Stomach (tissue), 9 donors: ENCODE data around the gene SHANK1. TPM values are rescaled to one million over a fixed set of nuclear protein-coding genes. Genes with fewer than 3 reads are reported as not detected.
A peak's percentile ranks its signal among the peaks of the same experiment; 100 is the strongest.

Source experiments
- DNase-seq, 2 donors: peaks; one replicate each; pipeline versions ENCODE4 v3.0.0 to v3.0.0-alpha.2; 2013 to 2019
- H3K27ac ChIP-seq, 5 donors: fragments of 200-600 bp in 4 of 5; sonication (generic) in 4 of 5; one replicate each; pipeline ENCODE4 v1.5.1; 2013 to 2019; ENCODE audit warnings: mild to moderate bottlenecking in 1 of 5, moderate library complexity in 1 of 5
- H3K27me3 ChIP-seq, 3 donors: fragments of 200-600 bp; sonication (generic); one replicate each; pipeline ENCODE4 v1.5.1; 2017 to 2019; ENCODE audit warnings: mixed run types in 1 of 3
- H3K36me3 ChIP-seq, 4 donors: fragments of 200-600 bp; sonication (generic); 1 replicate in 3 of 4; 2 replicates in 1 of 4; pipeline ENCODE4 v1.5.1; 2016 to 2019
- H3K4me1 ChIP-seq, 4 donors: fragments of 200-600 bp; sonication (generic); one replicate each; pipeline ENCODE4 v1.5.1; 2016 to 2019
- H3K4me3 ChIP-seq, 4 donors: fragments of 200-600 bp; sonication (generic) in 3 of 4; one replicate each; pipeline ENCODE4 v1.5.1; 2016 to 2019; ENCODE audit warnings: mild to moderate bottlenecking in 1 of 4
- H3K9me3 ChIP-seq, 4 donors: fragments of 200-600 bp; sonication (generic); one replicate each; pipeline ENCODE4 v1.5.1; 2016 to 2019
- CTCF ChIP-seq, 7 experiments: fragments of 450-650 bp in 4 of 7; fragments of 200-600 bp in 3 of 7; sonication (generic) in 3 of 7; IDR thresholded peaks; one replicate each; pipeline ENCODE4 v1.5.1; 2016 to 2019; ENCODE audit warnings: antibody characterized with exemption in 7 of 7, control low read depth in 2 of 7, mild to moderate bottlenecking in 1 of 7
- EP300 ChIP-seq: sonication (generic); formaldehyde crosslinking; IDR thresholded peaks from one replicate; pipeline ENCODE4 v1.6.1; 2017; ENCODE audit warnings: antibody characterized with exemption
- POLR2A ChIP-seq, 4 donors: fragments of 450-650 bp; IDR thresholded peaks; one replicate each; pipeline ENCODE4 v1.6.1; 2016; ENCODE audit warnings: antibody characterized with exemption in 4 of 4, control low read depth in 2 of 4, mild to moderate bottlenecking in 1 of 4, moderate library complexity in 1 of 4
- POLR2AphosphoS5 ChIP-seq, 3 donors: sonication (generic); formaldehyde crosslinking; IDR thresholded peaks; one replicate each; pipeline ENCODE4 v1.6.1; 2016; ENCODE audit warnings: antibody characterized with exemption in 3 of 3
- WGBS, 5 donors: extraction: QIAGEN DNeasy Blood & Tissue Kit in 3 of 5; methylation state at CpG; one replicate each; pipeline versions ENCODE4 v1.1.5 to v1.1.7; 2013 to 2018; 5-methylcytosine and 5-hydroxymethylcytosine counted together
- intact Hi-C: fragments of 100-400 bp; cut with DNase I; formaldehyde crosslinking; loops from one replicate; pipeline ENCODE4 v1.15.1; 2023; ENCODE audit warnings: low total_unique reads
- polyA plus RNA-seq, 3 donors: library from polyadenylated mRNA; stranded (reverse); fragments of 200-250 nt; gene quantifications; one replicate each; pipeline ENCODE4 v1.2.3, GENCODE V29; 2013
- total RNA-seq, 5 donors: library from RNA; depleted of rRNA; stranded (reverse); fragments of >200 nt; gene quantifications; one replicate each; pipeline versions ENCODE4 v1.1.0 to v1.2.3, GENCODE V29; 2014 to 2016
- donor health status: healthy with polysubstance abuse.
- donor health status: Bipolar disorder and iron deficiency.
- donor health status: healthy.

Gene SHANK1
- total and polyA plus RNA-seq, 8 donors, result 0.15 to 1.5 (median 0.67) TPM; not detected in 4

- peaks cover 12 to 30% (median 19%) of the 10 kb centered on the region in 4 donors for H3K4me1 ChIP-seq
- TF ChIP-seq CTCF (IDR thresholded peaks at IDR 0.05) (no peak), POLR2AphosphoS5 (IDR thresholded peaks at IDR 0.05) (no peak), EP300 (no peak)
- peaks cover 0 to 18% (median 12%) of the 10 kb centered on the region in 4 donors for H3K9me3 ChIP-seq
- H3K27ac ChIP-seq, result no peak overlapping the region
- 61 to 67% (median 64%) methylated on average over 38 to 49 of the region's 49 CpGs for WGBS, 5 donors
- H3K4me3 ChIP-seq, result no peak overlapping the region
- H3K36me3 ChIP-seq, result no peaks in the 10 kb centered on the region
- DNase-seq, result no peak
- intact Hi-C loops, result no loop called here
- peaks cover 16 to 94% (median 62%) of the 10 kb centered on the region in 3 donors for H3K27me3 ChIP-seq
These were observed 57.6 kb downstream of the SHANK1 start for GRCh38 chr19:50661766-50662650.

GRCh38 chr19:50661023-50661422, 58.6 kb downstream of the SHANK1 start:
- intact Hi-C loops, result no loop called here
- no peak for DNase-seq
- Histone ChIP-seq H3K4me3 (no peak overlapping the region), H3K27ac (no peak overlapping the region), H3K36me3 (no peaks in the 10 kb centered on the region), H3K4me1 (peaks cover 12 to 20% (median 17%) of the 10 kb centered on the region in 4 donors), H3K9me3 (peaks cover 0 to 20% (median 15%) of the 10 kb centered on the region in 4 donors), H3K27me3 (peaks cover 7 to 94% (median 58%) of the 10 kb centered on the region in 3 donors)
- TF ChIP-seq POLR2A (IDR thresholded peaks at IDR 0.05), result no peak
- no peak for TF ChIP-seq POLR2AphosphoS5 (IDR thresholded peaks at IDR 0.05)
- no peak for TF ChIP-seq CTCF (IDR thresholded peaks at IDR 0.05)
- TF ChIP-seq EP300, result no peak
- WGBS, 5 donors, result 74 to 86% (median 83%) methylated on average over 10 of the region's 10 CpGs

- Histone ChIP-seq H3K4me3 (no peak overlapping the region), H3K27ac (no peak overlapping the region), H3K27me3 (peaks cover 6 to 94% (median 57%) of the 10 kb centered on the region in 3 donors), H3K4me1 (peaks cover 12 to 19% (median 17%) of the 10 kb centered on the region in 4 donors), H3K9me3 (peaks cover 7 to 30% (median 24%) of the 10 kb centered on the region in 4 donors), H3K36me3 (no peaks in the 10 kb centered on the region)
- intact Hi-C loops, result no loop called here
- no peak for DNase-seq
- TF ChIP-seq POLR2AphosphoS5 (IDR thresholded peaks at IDR 0.05) (no peak), POLR2A (IDR thresholded peaks at IDR 0.05) (no peak), EP300 (no peak), CTCF (IDR thresholded peaks at IDR 0.05) (no peak)
- WGBS, 5 donors, result 18 to 36% (median 27%) methylated on average over 6 of the region's 6 CpGs
These were observed 59.6 kb downstream of the SHANK1 start for GRCh38 chr19:50660088-50660366.

- no peak for DNase-seq
- Histone ChIP-seq H3K27me3 (peaks cover 6 to 94% (median 54%) of the 10 kb centered on the region in 3 donors), H3K4me3 (peak overlapping the region in 3 of 4 donors; percentile 26 to 35 (median 29)), H3K9me3 (peaks cover 10 to 34% (median 29%) of the 10 kb centered on the region in 4 donors), H3K27ac (no peak overlapping the region), H3K4me1 (peaks cover 12 to 19% (median 17%) of the 10 kb centered on the region in 4 donors), H3K36me3 (no peaks in the 10 kb centered on the region)
- 3 to 6% (median 4%) methylated on average over 25 to 36 of the region's 37 CpGs for WGBS, 5 donors
- no peak for TF ChIP-seq POLR2A (IDR thresholded peaks at IDR 0.05)
- no peak for TF ChIP-seq CTCF (IDR thresholded peaks at IDR 0.05)
- TF ChIP-seq EP300, result no peak
- no peak for TF ChIP-seq POLR2AphosphoS5 (IDR thresholded peaks at IDR 0.05)
- intact Hi-C loops, result no loop called here
These were observed 60.1 kb downstream of the SHANK1 start for GRCh38 chr19:50659318-50660087.
